Measurements from ENCODE around the gene SZRD1. TPM values are rescaled to one million over a fixed set of nuclear protein-coding genes. Genes with fewer than 3 reads are reported as not detected.

SZRD1 gene
- total RNA-seq, 1 experiment from 2014 or later: 175 TPM

- Histone ChIP-seq H3K27ac (ENCODE audit: low read length) (peak overlapping the region; percentile 89), H3K36me3 (ENCODE audit: control insufficient read depth, insufficient read depth, low read length) (no peaks in the 10 kb centered on the region; the same call in 1 of the 2 replicates), H3K4me3 (ENCODE audit: low read depth in 2 of 2, low read length in 2 of 2) (peak overlapping the region; percentile 84 to 94), H3K9me3 (ENCODE audit: control insufficient read depth, insufficient read depth, low read depth, low read length) (no peaks in the 10 kb centered on the region), H3K4me1 (ENCODE audit: control insufficient read depth, insufficient read depth, low read length) (no peaks in the 10 kb centered on the region), H3K27me3 (ENCODE audit: control insufficient read depth, insufficient read depth, low read length) (no peaks in the 10 kb centered on the region)
- in situ Hi-C loops (cut with HindIII; ENCODE audit: low pct_unique_long_range_greater_than_20kb, low sequenced_read_pairs): no loop called here
- no peak for TF ChIP-seq REST (IDR thresholded peaks at IDR 0.05; ENCODE audit: insufficient read depth in 1 of 2, low read depth in 2 of 2, low read length in 1 of 2)
- no peak for TF ChIP-seq CTCF (IDR thresholded peaks at IDR 0.05)
- no peak for TF ChIP-seq POLR2AphosphoS5 (IDR thresholded peaks at IDR 0.05; ENCODE audit: low read depth, low read length)
- no peak for TF ChIP-seq TCF7L2 (IDR thresholded peaks at IDR 0.05; ENCODE audit: low read depth, low read length)
- TF ChIP-seq SIN3A (IDR thresholded peaks at IDR 0.05; ENCODE audit: borderline replicate concordance, insufficient read depth, low read depth, low read length): no peak
- DNase-seq (ENCODE audit: low read depth, low spot score) (no peak), ATAC-seq (no peak)
- POLR2A ChIA-PET: interaction anchor here (0.9 kb wide), 1 partner anchor 15 kb away, joined by 10 read pairs; no protein-coding TSS in a partner anchor
- no TSS peak for BruUV-seq (replicated peaks)
- CTCF ChIA-PET: interaction anchor here (0.7 kb wide), 1 partner anchor 45 kb away, joined by 7 read pairs; no protein-coding TSS in a partner anchor
- intact Hi-C loops (cut with micrococcal nuclease; ENCODE audit: unreplicated experiment): no loop called here
Observed at GRCh38 chr1:16441282-16441665, 74.2 kb downstream of the SZRD1 start.

DNA sequence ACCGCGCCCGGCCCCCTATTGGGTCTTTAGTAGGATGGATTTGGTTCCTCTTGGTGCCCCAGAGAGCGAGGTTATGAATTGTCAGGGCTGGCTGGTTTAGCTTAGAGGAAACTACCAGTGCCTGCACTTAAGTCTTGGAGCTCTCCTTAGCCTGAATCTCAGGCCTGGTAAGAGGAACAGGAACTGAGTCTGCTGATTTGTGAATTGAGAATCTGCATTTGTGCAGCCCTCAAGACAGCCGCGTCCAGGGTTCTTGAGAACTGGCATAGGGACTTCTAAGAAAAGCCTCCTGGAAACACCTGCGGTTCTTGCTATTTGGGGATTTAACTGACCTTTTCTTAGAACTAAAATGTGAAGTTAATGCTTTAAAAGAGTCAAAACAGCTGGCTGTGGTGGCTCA lies 75.2 kb downstream of the SZRD1 start:
- Histone ChIP-seq H3K27ac (ENCODE audit: low read length) (no peak overlapping the region), H3K4me3 (ENCODE audit: low read depth in 2 of 2, low read length in 2 of 2) (no peak overlapping the region), H3K4me1 (ENCODE audit: control insufficient read depth, insufficient read depth, low read length) (no peaks in the 10 kb centered on the region), H3K36me3 (ENCODE audit: control insufficient read depth, insufficient read depth, low read length) (no peaks in the 10 kb centered on the region; the same call in none of the 2 replicates), H3K27me3 (ENCODE audit: control insufficient read depth, insufficient read depth, low read length) (no peaks in the 10 kb centered on the region), H3K9me3 (ENCODE audit: control insufficient read depth, insufficient read depth, low read depth, low read length) (no peaks in the 10 kb centered on the region)
- ChIA-PET POLR2A (no interaction called here), CTCF (no interaction called here)
- in situ Hi-C loops (cut with HindIII; ENCODE audit: low pct_unique_long_range_greater_than_20kb, low sequenced_read_pairs): no loop called here
- BruUV-seq (replicated peaks): no TSS peak
- no peak for DNase-seq (ENCODE audit: low read depth, low spot score)
- intact Hi-C loops (cut with micrococcal nuclease; ENCODE audit: unreplicated experiment): no loop called here
- TF ChIP-seq TCF7L2 (IDR thresholded peaks at IDR 0.05; ENCODE audit: low read depth, low read length): no peak
- no peak for TF ChIP-seq POLR2AphosphoS5 (IDR thresholded peaks at IDR 0.05; ENCODE audit: low read depth, low read length)
- TF ChIP-seq SIN3A (IDR thresholded peaks at IDR 0.05; ENCODE audit: borderline replicate concordance, insufficient read depth, low read depth, low read length): no peak
- no peak for TF ChIP-seq REST (IDR thresholded peaks at IDR 0.05; ENCODE audit: insufficient read depth in 1 of 2, low read depth in 2 of 2, low read length in 1 of 2)
- ATAC-seq: no peak

All from Panc1 (cell line).